ENCODE results near the gene NEDD4L. TPM values are rescaled to one million over a fixed set of nuclear protein-coding genes. Genes with fewer than 3 reads are reported as not detected.

The NEDD4L gene
- total RNA-seq, 1 experiment from 2014 or later: 57.4 TPM

GRCh38 chr18:58166278-58166844 is 122.3 kb downstream of the NEDD4L start:
- ChIA-PET CTCF (no interaction called here), POLR2A (ENCODE audit: unreplicated experiment) (no interaction called here)
- Histone ChIP-seq H3K79me2 (ENCODE audit: low read depth) (peaks cover 16% of the 10 kb centered on the region; the same call in 1 of the 2 replicates), H3K9me3 (ENCODE audit: insufficient read depth, low read depth) (no peaks in the 10 kb centered on the region), H3K27ac (no peak overlapping the region), H2AFZ (no peak overlapping the region), H3K4me1 (replicated peaks; ENCODE audit: insufficient read depth) (no peaks in the 10 kb centered on the region), H3K9me2 (ENCODE audit: insufficient read depth) (no peaks in the 10 kb centered on the region), H3F3A (ENCODE audit: insufficient read depth, low read depth) (peaks cover 3% of the 10 kb centered on the region; the same call in 1 of the 2 replicates), H3K27me3 (ENCODE audit: insufficient read depth, low read depth) (no peaks in the 10 kb centered on the region), H3K4me2 (no peak overlapping the region), H3K36me3 (ENCODE audit: low read depth) (no peaks in the 10 kb centered on the region), H3K4me3 (no peak overlapping the region), H4K20me1 (ENCODE audit: insufficient read depth) (no peaks in the 10 kb centered on the region)
- intact Hi-C loops (cut with micrococcal nuclease; ENCODE audit: unreplicated experiment): no loop called here
- TF ChIP-seq CTCF (conservative IDR thresholded peaks at IDR 0.05) (no peak), EZH2 (IDR thresholded peaks at IDR 0.05; ENCODE audit: low read depth) (no peak)
- BruUV-seq (replicated peaks): no TSS peak
- no peak for DNase-seq

DNA sequence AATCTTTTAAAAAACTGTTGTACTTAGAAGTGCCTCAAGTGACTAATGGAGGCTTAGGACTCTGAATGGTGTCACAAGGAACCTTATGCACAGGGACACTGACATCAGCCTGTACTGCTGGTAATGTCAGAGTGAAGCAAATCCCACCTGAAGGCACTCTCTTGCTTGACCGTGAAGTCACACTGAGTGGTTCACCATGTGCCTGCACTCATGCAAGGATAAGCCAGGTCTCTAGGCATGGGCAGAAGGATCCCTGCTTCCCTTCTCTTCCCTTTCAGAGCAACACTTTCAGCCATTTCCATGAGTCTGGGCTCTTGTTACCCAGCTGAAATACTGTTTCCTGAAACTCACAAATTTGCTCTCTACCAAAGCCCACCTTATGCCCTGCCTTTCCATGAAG is 123.0 kb downstream of the NEDD4L start:
- no peak for DNase-seq
- H3K9me2 ChIP-seq (ENCODE audit: insufficient read depth): no peaks in the 10 kb centered on the region
- no peaks in the 10 kb centered on the region for H3K9me3 ChIP-seq (ENCODE audit: insufficient read depth, low read depth)
- ChIA-PET CTCF (no interaction called here), POLR2A (ENCODE audit: unreplicated experiment) (no interaction called here)
- no peaks in the 10 kb centered on the region for H3K27me3 ChIP-seq (ENCODE audit: insufficient read depth, low read depth)
- intact Hi-C loops (cut with micrococcal nuclease; ENCODE audit: unreplicated experiment): no loop called here
- H3K4me2 ChIP-seq: no peak overlapping the region
- H3K4me1 ChIP-seq (replicated peaks; ENCODE audit: insufficient read depth): no peaks in the 10 kb centered on the region
- no peak overlapping the region for H2AFZ ChIP-seq
- H3K27ac ChIP-seq: no peak overlapping the region
- no peaks in the 10 kb centered on the region for H3F3A ChIP-seq (ENCODE audit: insufficient read depth, low read depth)
- H4K20me1 ChIP-seq (ENCODE audit: insufficient read depth): no peaks in the 10 kb centered on the region
- no peak overlapping the region for H3K4me3 ChIP-seq
- H3K36me3 ChIP-seq (ENCODE audit: low read depth): no peaks in the 10 kb centered on the region
- BruUV-seq (replicated peaks): no TSS peak
- TF ChIP-seq EZH2 (IDR thresholded peaks at IDR 0.05; ENCODE audit: low read depth) (no peak), CTCF (conservative IDR thresholded peaks at IDR 0.05) (no peak)
- H3K79me2 ChIP-seq (ENCODE audit: low read depth): peaks cover 12% of the 10 kb centered on the region; the same call in 1 of the 2 replicates

- Histone ChIP-seq H3K79me2 (ENCODE audit: low read depth) (peaks cover 10% of the 10 kb centered on the region; the same call in 1 of the 2 replicates), H3K4me3 (no peak overlapping the region), H3K36me3 (ENCODE audit: low read depth) (no peaks in the 10 kb centered on the region), H3K9me3 (ENCODE audit: insufficient read depth, low read depth) (no peaks in the 10 kb centered on the region), H2AFZ (no peak overlapping the region), H4K20me1 (ENCODE audit: insufficient read depth) (no peaks in the 10 kb centered on the region), H3K9me2 (ENCODE audit: insufficient read depth) (no peaks in the 10 kb centered on the region), H3F3A (ENCODE audit: insufficient read depth, low read depth) (no peaks in the 10 kb centered on the region), H3K4me1 (replicated peaks; ENCODE audit: insufficient read depth) (no peaks in the 10 kb centered on the region), H3K27ac (no peak overlapping the region), H3K27me3 (ENCODE audit: insufficient read depth, low read depth) (no peaks in the 10 kb centered on the region), H3K4me2 (no peak overlapping the region)
- CTCF ChIA-PET: no interaction called here
- no peak for TF ChIP-seq EZH2 (IDR thresholded peaks at IDR 0.05; ENCODE audit: low read depth)
- TF ChIP-seq CTCF (conservative IDR thresholded peaks at IDR 0.05): no peak
- no peak for DNase-seq
- intact Hi-C loops (cut with micrococcal nuclease; ENCODE audit: unreplicated experiment): no loop called here
- POLR2A ChIA-PET (ENCODE audit: unreplicated experiment): no interaction called here
- BruUV-seq (replicated peaks): no TSS peak
Observed at GRCh38 chr18:58168221-58168620, 124.2 kb downstream of the NEDD4L start.

Measured in PC-9 (cell line).